HuH-7.5 (cell line): ENCODE measurements around the gene ANO1.

Source experiments
- DNase-seq: peaks from one replicate; pipeline ENCODE4 v3.0.0; 2011; ENCODE audit warnings: low spot score

ANO1 gene

GRCh38 chr11:70050243-70050642, 27.9 kb upstream of the ANO1 start:
- DNase-seq, result no peak

- no peak for DNase-seq
These were observed 24.1 kb upstream of the ANO1 start for GRCh38 chr11:70054004-70054403.

- no peak for DNase-seq
These were observed 22.7 kb upstream of the ANO1 start for GRCh38 chr11:70055444-70055843.

GRCh38 chr11:70057080-70057479, 21.0 kb upstream of the ANO1 start:
- no peak for DNase-seq

GRCh38 chr11:70059971-70060370, 18.1 kb upstream of the ANO1 start:
- no peak for DNase-seq

GRCh38 chr11:70060611-70061293, 17.4 kb upstream of the ANO1 start:
- no peak for DNase-seq

- DNase-seq, result no peak
These were observed 16.4 kb upstream of the ANO1 start for GRCh38 chr11:70061734-70062133.

- DNase-seq, result no peak
These were observed 15.0 kb upstream of the ANO1 start for GRCh38 chr11:70063121-70063520.

- no peak for DNase-seq
These were observed 14.6 kb upstream of the ANO1 start for GRCh38 chr11:70063555-70063954.

- DNase-seq, result no peak
These were observed 13.9 kb upstream of the ANO1 start for GRCh38 chr11:70064008-70064725.

- DNase-seq, result no peak
These were observed 13.3 kb upstream of the ANO1 start for GRCh38 chr11:70064726-70065317.

GRCh38 chr11:70065318-70066135, 12.6 kb upstream of the ANO1 start:
- DNase-seq, result no peak

- DNase-seq, result no peak
These were observed 12.0 kb upstream of the ANO1 start for GRCh38 chr11:70066136-70066520.

- DNase-seq, result no peak
These were observed 11.5 kb upstream of the ANO1 start for GRCh38 chr11:70066628-70067027.

- DNase-seq, result no peak
These were observed 11.1 kb upstream of the ANO1 start for GRCh38 chr11:70067036-70067435.

- no peak for DNase-seq
These were observed 10.4 kb upstream of the ANO1 start for GRCh38 chr11:70067591-70068341.

- DNase-seq, result no peak
These were observed 9.8 kb upstream of the ANO1 start for GRCh38 chr11:70068345-70068744.

GRCh38 chr11:70068950-70069349, 9.2 kb upstream of the ANO1 start:
- DNase-seq, result no peak

GRCh38 chr11:70070706-70071105, 7.4 kb upstream of the ANO1 start:
- DNase-seq, result no peak

GRCh38 chr11:70071996-70072395, 6.1 kb upstream of the ANO1 start:
- DNase-seq, result no peak

- DNase-seq, result no peak
These were observed 5.7 kb upstream of the ANO1 start for GRCh38 chr11:70072461-70072860.
